ENCODE data around the gene GNGT1. TPM values are rescaled to one million over a fixed set of nuclear protein-coding genes. Genes with fewer than 3 reads are reported as not detected.
A peak's percentile ranks its signal among the peaks of the same experiment; 100 is the strongest.
"Not testable (repeated sequence)": the region's sequence is repeated elsewhere in the genome, so short reads cannot be mapped to it uniquely, and the experiment has no call there.

Gene GNGT1
- total and polyA plus RNA-seq, 10 donors: not detected

- 94 to 100% (median 97%) methylated on average over 1 of the region's 1 CpG for WGBS, 5 donors
- Histone ChIP-seq H3K4me1 (peaks cover 0 to 7% (median 0%) of the 10 kb centered on the region in 6 donors), H3K9me3 (no peaks in the 10 kb centered on the region), H3K27ac (no peak overlapping the region), H3K4me3 (no peak overlapping the region), H3K27me3 (replicated peaks in 1 of 7) (peaks cover 0 to 6% (median 0%) of the 10 kb centered on the region in 7 donors), H3K36me3 (no peaks in the 10 kb centered on the region)
- DNase-seq: no peak
- TF ChIP-seq CTCF (IDR thresholded peaks at IDR 0.05 in 8 of 11, conservative IDR thresholded peaks at IDR 0.05 in 3 of 11) (peak in 10 of 11 experiments; percentile 39 to 81 (median 65)), POLR2A (IDR thresholded peaks at IDR 0.05) (no peak), POLR2AphosphoS5 (IDR thresholded peaks at IDR 0.05) (no peak)
- intact Hi-C loops (cut with DNase I; ENCODE audit: low total_unique reads): no loop called here
Measured at GRCh38 chr7:93902777-93903423, 3.5 kb upstream of the GNGT1 start.

- no peak for DNase-seq
Measured at GRCh38 chr7:93910076-93910994, 4.0 kb downstream of the GNGT1 start.

GRCh38 chr7:93911242-93911641 is 4.9 kb downstream of the GNGT1 start:
- H3K36me3 ChIP-seq; H3K27ac ChIP-seq; intact Hi-C loops (cut with DNase I; ENCODE audit: low total_unique reads); H3K9me3 ChIP-seq; H3K4me3 ChIP-seq; H3K4me1 ChIP-seq; H3K27me3 ChIP-seq (replicated peaks in 1 of 7); DNase-seq: not testable (repeated sequence)
- WGBS, 5 donors: 57 to 92% (median 69%) methylated on average over 2 to 3 of the region's 3 CpGs

More at GRCh38 chr7:93910076-93910994, 4.0 kb downstream of the GNGT1 start:
- Histone ChIP-seq H3K36me3 (no peaks in the 10 kb centered on the region), H3K27ac (no peak overlapping the region), H3K27me3 (replicated peaks in 1 of 7) (no peaks in the 10 kb centered on the region), H3K9me3 (no peaks in the 10 kb centered on the region), H3K4me3 (no peak overlapping the region), H3K4me1 (no peaks in the 10 kb centered on the region)
- TF ChIP-seq POLR2A (IDR thresholded peaks at IDR 0.05) (no peak), CTCF (IDR thresholded peaks at IDR 0.05 in 8 of 11, conservative IDR thresholded peaks at IDR 0.05 in 3 of 11) (no peak), POLR2AphosphoS5 (IDR thresholded peaks at IDR 0.05) (no peak)
- intact Hi-C loops (cut with DNase I; ENCODE audit: low total_unique reads): no loop called here
- WGBS, 5 donors: 46 to 69% (median 60%) methylated on average over 3 of the region's 3 CpGs

- H3K9me3 ChIP-seq; H3K27ac ChIP-seq; H3K4me3 ChIP-seq; H3K27me3 ChIP-seq (replicated peaks in 1 of 7); H3K4me1 ChIP-seq; intact Hi-C loops (cut with DNase I; ENCODE audit: low total_unique reads); DNase-seq; H3K36me3 ChIP-seq: not testable (repeated sequence)
Measured at GRCh38 chr7:93911661-93912060, 5.3 kb downstream of the GNGT1 start.

- no peak for DNase-seq
- H3K4me1 ChIP-seq: no peaks in the 10 kb centered on the region
- H3K9me3 ChIP-seq: no peaks in the 10 kb centered on the region
- TF ChIP-seq POLR2A (IDR thresholded peaks at IDR 0.05) (no peak), CTCF (IDR thresholded peaks at IDR 0.05 in 8 of 11, conservative IDR thresholded peaks at IDR 0.05 in 3 of 11) (no peak), POLR2AphosphoS5 (IDR thresholded peaks at IDR 0.05) (no peak)
- H3K4me3 ChIP-seq: no peak overlapping the region
- peaks cover 0 to 3% (median 0%) of the 10 kb centered on the region in 7 donors for H3K27me3 ChIP-seq (replicated peaks in 1 of 7)
- H3K36me3 ChIP-seq: no peaks in the 10 kb centered on the region
- intact Hi-C loops (cut with DNase I; ENCODE audit: low total_unique reads): no loop called here
- H3K27ac ChIP-seq: no peak overlapping the region
Measured at GRCh38 chr7:93913197-93913596, 6.8 kb downstream of the GNGT1 start.

All from spleen (tissue), 11 donors.